K562 (cell line): Measurements from ENCODE around the gene CELSR1. TPM values are rescaled to one million over a fixed set of nuclear protein-coding genes. Genes with fewer than 3 reads are reported as not detected.

Experiments used
- ATAC-seq: fragments of 200-7000 bp; cut with Tn5 transposase; 3 replicates; pipeline ENCODE4 v1.9.1; 2020; ENCODE audit warnings: moderate library complexity
- BruUV-seq: library from RNA; stranded (reverse); fragments of 400-500 nt; replicated peaks from 2 replicates; lab custom pipeline; 2021; lab: Mats Ljungman, UMichigan
- CTCF ChIA-PET: fragments of 300-600 bp; formaldehyde crosslinking; extraction: SDS; loops from one replicate; lab custom pipeline; 2021; ENCODE audit warnings: low intra/inter-chr PET ratio; lab: Yijun Ruan, JAX
- POLR2A ChIA-PET: fragments of 300-600, 350-650 bp; sonication (Branson Sonifier 250); formaldehyde crosslinking; extraction: SDS; loops from one replicate; lab custom pipeline; 2021; ENCODE audit warnings: antibody characterized with exemption, inconsistent platforms; lab: Yijun Ruan, JAX
- DNase-seq, 4 experiments: peaks; one replicate each; pipeline versions ENCODE4 v3.0.0 to v3.0.0-alpha.2; 2011 to 2018; ENCODE audit warnings: low spot score in 3 of 4, mixed read lengths in 3 of 4; ENCODE audit errors: extremely low read depth in 1 of 4
- FAIRE-seq: peaks from 2 replicates; lab custom pipeline; 2011; peaks lifted over from hg19 to GRCh38; lab: Jason Lieb, UNC
- H2AFZ ChIP-seq: 2 replicates; pipeline ENCODE4 v1.6.0; 2011; ENCODE audit warnings: low read depth, low read length, control low read depth, inconsistent platforms
- H3K27ac ChIP-seq: fragments of 200-600 bp; 3 replicates; pipeline ENCODE4 v1.8.0; 2011; ENCODE audit warnings: low read depth, mild to moderate bottlenecking, control low read depth, inconsistent platforms, low read length, moderate library complexity, mixed read lengths; ENCODE audit errors: extremely low read depth
- H3K27me3 ChIP-seq, 2 experiments: fragments of 300-600 bp in 1 of 2; 2 replicates in 1 of 2; 3 replicates in 1 of 2; pipeline versions ENCODE4 v1.6.0 to v1.8.0; 2011; ENCODE audit warnings: inconsistent platforms in 2 of 2, low read length in 2 of 2, mild to moderate bottlenecking in 1 of 2, mixed read lengths in 1 of 2, moderate library complexity in 1 of 2; ENCODE audit not compliant: control insufficient read depth in 2 of 2, insufficient read depth in 2 of 2
- H3K36me3 ChIP-seq: fragments of 300-600 bp; 3 replicates; pipeline ENCODE4 v1.8.0; 2011; ENCODE audit warnings: mild to moderate bottlenecking, low read length, inconsistent platforms; ENCODE audit not compliant: control insufficient read depth, insufficient read depth
- H3K4me1 ChIP-seq, 2 experiments: fragments of 200-600 bp in 1 of 2; replicated peaks in 1 of 2; 2 replicates in 1 of 2; 3 replicates in 1 of 2; pipeline versions ENCODE4 v1.5.1 to v1.8.0; 2011; ENCODE audit warnings: inconsistent platforms in 2 of 2, low read length in 2 of 2, mild to moderate bottlenecking in 1 of 2, mixed read lengths in 1 of 2, moderate library complexity in 1 of 2; ENCODE audit not compliant: control insufficient read depth in 2 of 2, insufficient read depth in 2 of 2
- H3K4me2 ChIP-seq: 2 replicates; pipeline ENCODE4 v1.6.1; 2011; ENCODE audit warnings: low read length, control low read depth, inconsistent platforms, mixed read lengths; ENCODE audit not compliant: insufficient read depth
- H3K4me3 ChIP-seq: fragments of 200-600 bp; sonication (generic), shearing (Covaris generic); 2 replicates; pipeline ENCODE4 v1.5.1; 2016; ENCODE audit warnings: control low read depth, inconsistent platforms
- H3K79me2 ChIP-seq: fragments of 200-600 bp; 3 replicates; pipeline ENCODE4 v1.8.0; 2011; ENCODE audit warnings: low read length, inconsistent platforms; ENCODE audit not compliant: control insufficient read depth, insufficient read depth
- H3K9ac ChIP-seq, 2 experiments: 2 replicates each; pipeline versions ENCODE4 v1.6.0 to v1.6.1; 2011; ENCODE audit warnings: low read depth in 2 of 2, low read length in 2 of 2, control low read depth in 1 of 2, inconsistent platforms in 1 of 2, mild to moderate bottlenecking in 1 of 2, mixed read lengths in 1 of 2; ENCODE audit not compliant: insufficient read depth in 1 of 2
- H3K9me1 ChIP-seq: one replicate; pipeline ENCODE4 v1.6.0; 2011; ENCODE audit warnings: inconsistent platforms, mild to moderate bottlenecking, low read length, moderate library complexity; ENCODE audit not compliant: control insufficient read depth, insufficient read depth
- H3K9me3 ChIP-seq: replicated peaks from 2 replicates; pipeline ENCODE4 v1.5.1; 2011; ENCODE audit warnings: low read depth, low read length, inconsistent platforms; ENCODE audit not compliant: control insufficient read depth, insufficient read depth
- H4K20me1 ChIP-seq: replicated peaks from 2 replicates; pipeline ENCODE4 v1.6.1; 2011; ENCODE audit warnings: low read length, inconsistent platforms, mixed read lengths; ENCODE audit not compliant: control insufficient read depth, insufficient read depth
- EP400 ChIP-seq: fragments of 450-650 bp; IDR thresholded peaks from 2 replicates; pipeline ENCODE4 v1.6.1; 2017; ENCODE audit warnings: antibody characterized with exemption, mild to moderate bottlenecking, moderate library complexity
- ETS2 ChIP-seq: IDR thresholded peaks from 2 replicates; pipeline ENCODE4 v1.6.1; 2016; ENCODE audit warnings: borderline replicate concordance, missing genetic modification characterization, mild to moderate bottlenecking, moderate library complexity, missing compliant biosample characterization; ENCODE audit not compliant: poor library complexity, severe bottlenecking
- MECOM ChIP-seq: fragments of 250-450 bp; sonication (Bioruptor Pico); IDR thresholded peaks from 2 replicates; pipeline ENCODE4 v1.8.0; 2022; ENCODE audit warnings: inconsistent platforms
- SIRT6 ChIP-seq: IDR thresholded peaks from one replicate; pipeline ENCODE4 v1.6.1; 2012; ENCODE audit warnings: low read depth, mild to moderate bottlenecking, control low read depth, inconsistent platforms, low read length, moderate library complexity
- SMC3 ChIP-seq: conservative IDR thresholded peaks from 2 replicates; pipeline ENCODE4 v1.6.1; 2011; ENCODE audit warnings: low read depth, low read length, improper control_type of control experiment; ENCODE audit not compliant: insufficient read depth
- TEAD2 ChIP-seq: fragments of 450-650 bp; IDR thresholded peaks from 2 replicates; pipeline ENCODE4 v1.6.1; 2016; ENCODE audit warnings: missing genetic modification characterization, control low read depth, missing compliant biosample characterization
- THAP12 ChIP-seq: fragments of 250-450 bp; sonication (Bioruptor Pico); IDR thresholded peaks from 2 replicates; pipeline ENCODE4 v1.9.0; 2021; ENCODE audit warnings: mild to moderate bottlenecking, inconsistent platforms
- ZNF239 ChIP-seq: fragments of 250-450 bp; sonication (Bioruptor Pico); IDR thresholded peaks from 2 replicates; pipeline ENCODE4 v1.4.0; 2020; ENCODE audit warnings: mild to moderate bottlenecking
- WGBS: fragments of 100-300 bp; shearing (Covaris generic); methylation state at CpG from one replicate; pipeline ENCODE4 v1.1.6; 2016; ENCODE audit warnings: low coverage, mixed read lengths; ENCODE audit not compliant: insufficient coverage; ENCODE audit errors: missing lambda C conversion rate; 5-methylcytosine and 5-hydroxymethylcytosine counted together
- in situ Hi-C: fragments of 300-500 bp; cut with MboI; formaldehyde crosslinking; loops from 4 replicates; pipeline ENCODE4 v1.15.0; 2018; ENCODE audit warnings: inconsistent platforms, mixed read lengths
- intact Hi-C: fragments of 100-400 bp; cut with micrococcal nuclease; formaldehyde crosslinking; loops from 2 replicates; pipeline ENCODE4 v1.14.2; 2022
- polyA plus RNA-seq, 8 experiments: library from polyadenylated mRNA; depleted of rRNA in 4 of 8; stranded (reverse) in 5 of 8; unstranded in 3 of 8; fragments of >200 nt; fragmentation: Nextera tagmentation in 2 of 8; fragmentation: Illumina TruSeq in 1 of 8; extraction: Ambion mirVana in 2 of 8; extraction: Trizol in 1 of 8; gene quantifications; 2 replicates each; pipeline versions ENCODE4 v1.2.1 to v1.2.3, GENCODE V29; 2011 to 2014; ENCODE audit warnings: inconsistent platforms in 1 of 8, missing spikeins in 1 of 8
- total RNA-seq, 7 experiments: library from RNA; depleted of rRNA in 6 of 7; stranded (reverse); fragments of >200 nt in 6 of 7; fragmentation: Illumina TruSeq in 2 of 7; extraction: Trizol in 2 of 7; gene quantifications; 2 replicates each; pipeline versions ENCODE4 v1.2.1 to v1.2.3, GENCODE V29; 2011 to 2021; ENCODE audit warnings: low replicate concordance in 1 of 7
- TF ChIP-seq, protein P1 (sequence below), 2 experiments: fragments of 450-650 bp; formaldehyde crosslinking in 1 of 2; IDR thresholded peaks; 2 replicates each; pipeline versions ENCODE4 v1.4.0 to v1.6.1; 2014 to 2020; ENCODE audit warnings: mild to moderate bottlenecking in 2 of 2, borderline replicate concordance in 1 of 2, low read depth in 1 of 2

CELSR1 gene
- total and polyA plus RNA-seq, 9 of the 15 experiments (the other 6 are each of a cell fraction or from before 2014, with no cell fraction given): under 0.01 to 0.09 TPM; not detected in 7

DNA sequence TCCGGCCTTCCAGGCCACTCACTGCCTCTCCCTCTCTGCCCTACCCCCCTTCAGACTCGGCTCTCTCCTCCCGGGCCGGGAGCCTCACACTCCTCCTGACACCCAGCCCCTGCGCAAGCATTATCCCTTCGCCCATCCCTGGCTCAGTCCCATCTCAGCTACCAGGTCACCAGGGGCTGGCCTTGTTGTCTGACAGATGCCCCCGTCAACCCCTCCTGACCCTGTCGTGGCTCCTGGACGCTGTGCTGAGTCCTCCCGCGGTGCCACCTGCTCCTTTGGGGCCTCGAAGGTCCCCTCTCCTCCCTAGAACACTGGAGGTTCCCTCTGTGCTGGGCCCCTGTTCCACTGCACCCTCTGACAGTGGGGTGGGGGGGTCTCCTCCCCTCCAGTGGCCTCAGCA, 169.0 kb downstream of the CELSR1 start (continued):
- TF ChIP-seq MECOM (CRISPR knock-in tag): no peak
- no peak for TF ChIP-seq SIRT6
- TF ChIP-seq TEAD2: no peak

DNA sequence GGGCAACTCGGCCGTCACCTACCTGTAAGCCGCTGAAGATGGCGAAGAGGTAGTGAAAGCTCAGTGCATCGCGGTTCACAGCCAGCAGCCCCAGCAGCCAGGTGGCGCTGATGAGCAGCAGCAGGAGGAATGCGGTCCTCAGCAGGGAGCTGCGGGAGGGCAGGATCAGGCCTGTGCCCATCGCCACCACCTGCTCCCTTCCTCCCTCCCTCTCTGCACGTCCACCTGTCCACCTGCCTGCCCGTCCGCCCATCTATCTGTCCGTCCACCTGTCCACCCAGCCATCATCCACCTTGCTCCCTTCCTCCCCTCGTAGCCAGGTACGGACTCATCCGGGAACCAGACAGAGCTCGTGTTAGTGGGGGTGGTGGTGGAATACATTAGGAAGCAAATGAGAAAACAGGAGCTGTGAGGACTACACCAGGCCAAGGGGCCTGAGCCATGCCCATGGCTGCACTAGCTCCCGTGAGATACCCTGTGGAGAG, 169.7 kb downstream of the CELSR1 start:
- peak; percentile 75 for FAIRE-seq
- Histone ChIP-seq H3K9ac (no peak overlapping the region), H3K27me3 (peaks cover 0 to 41% of the 10 kb centered on the region in 2 experiments; a peak in 4 of 5 replicates), H3K36me3 (no peaks in the 10 kb centered on the region), H3K9me1 (no peaks in the 10 kb centered on the region), H3K4me2 (peak overlapping the region; percentile 4; the same call in 1 of the 2 replicates), H3K4me1 (peaks cover 0 to 32% of the 10 kb centered on the region in 2 experiments; a peak in 2 of 5 replicates), H3K4me3 (no peak overlapping the region), H3K27ac (no peak overlapping the region), H3K9me3 (no peaks in the 10 kb centered on the region), H3K79me2 (no peaks in the 10 kb centered on the region), H4K20me1 (peaks cover 6% of the 10 kb centered on the region), H2AFZ (no peak overlapping the region)
- intact Hi-C loops (loop anchor here (1.0 kb wide), 1 partner anchor 175 kb away; no protein-coding TSS in a partner anchor), in situ Hi-C loops (loop anchor here (5.0 kb wide), 1 partner anchor 175 kb away; no protein-coding TSS in a partner anchor)
- peak; percentile 94 for ATAC-seq
- 0% methylated on average over 6 of the region's 19 CpGs for WGBS
- ChIA-PET CTCF (interaction anchor here (0.7 to 1.7 kb wide), 3 partner anchors 23 to 173 kb away, joined by 3 to 10 read pairs (median 4); no protein-coding TSS in a partner anchor), POLR2A (interaction anchor here (0.6 to 0.8 kb wide), 6 partner anchors 11 to 100 kb away, joined by 3 to 4 read pairs (median 3); partner anchors contain the start of gene TTC38)
- no TSS peak for BruUV-seq
- DNase-seq: peak; percentile 64 to 72 (median 70)
- TF ChIP-seq ETS2 (tag) (no peak), SMC3 (peak; percentile 77), ZNF239 (CRISPR knock-in tag) (no peak), EP400 (no peak), THAP12 (CRISPR knock-in tag) (no peak)
- TF ChIP-seq, protein P1, sequence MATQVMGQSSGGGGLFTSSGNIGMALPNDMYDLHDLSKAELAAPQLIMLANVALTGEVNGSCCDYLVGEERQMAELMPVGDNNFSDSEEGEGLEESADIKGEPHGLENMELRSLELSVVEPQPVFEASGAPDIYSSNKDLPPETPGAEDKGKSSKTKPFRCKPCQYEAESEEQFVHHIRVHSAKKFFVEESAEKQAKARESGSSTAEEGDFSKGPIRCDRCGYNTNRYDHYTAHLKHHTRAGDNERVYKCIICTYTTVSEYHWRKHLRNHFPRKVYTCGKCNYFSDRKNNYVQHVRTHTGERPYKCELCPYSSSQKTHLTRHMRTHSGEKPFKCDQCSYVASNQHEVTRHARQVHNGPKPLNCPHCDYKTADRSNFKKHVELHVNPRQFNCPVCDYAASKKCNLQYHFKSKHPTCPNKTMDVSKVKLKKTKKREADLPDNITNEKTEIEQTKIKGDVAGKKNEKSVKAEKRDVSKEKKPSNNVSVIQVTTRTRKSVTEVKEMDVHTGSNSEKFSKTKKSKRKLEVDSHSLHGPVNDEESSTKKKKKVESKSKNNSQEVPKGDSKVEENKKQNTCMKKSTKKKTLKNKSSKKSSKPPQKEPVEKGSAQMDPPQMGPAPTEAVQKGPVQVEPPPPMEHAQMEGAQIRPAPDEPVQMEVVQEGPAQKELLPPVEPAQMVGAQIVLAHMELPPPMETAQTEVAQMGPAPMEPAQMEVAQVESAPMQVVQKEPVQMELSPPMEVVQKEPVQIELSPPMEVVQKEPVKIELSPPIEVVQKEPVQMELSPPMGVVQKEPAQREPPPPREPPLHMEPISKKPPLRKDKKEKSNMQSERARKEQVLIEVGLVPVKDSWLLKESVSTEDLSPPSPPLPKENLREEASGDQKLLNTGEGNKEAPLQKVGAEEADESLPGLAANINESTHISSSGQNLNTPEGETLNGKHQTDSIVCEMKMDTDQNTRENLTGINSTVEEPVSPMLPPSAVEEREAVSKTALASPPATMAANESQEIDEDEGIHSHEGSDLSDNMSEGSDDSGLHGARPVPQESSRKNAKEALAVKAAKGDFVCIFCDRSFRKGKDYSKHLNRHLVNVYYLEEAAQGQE (IDR thresholded peaks at IDR 0.05; ENCODE audit: borderline replicate concordance): peak; percentile 62; the same call in 1 of the 2 replicates
- TF ChIP-seq, protein P1 (CRISPR knock-in tag; IDR thresholded peaks at IDR 0.05; ENCODE audit: low read depth): no peak
